ENCODE measurements around the gene SERPINI1. TPM values are rescaled to one million over a fixed set of nuclear protein-coding genes. Genes with fewer than 3 reads are reported as not detected.
"Not testable (repeated sequence)": the region's sequence is repeated elsewhere in the genome, so short reads cannot be mapped to it uniquely, and the experiment has no call there.

The SERPINI1 gene
- polyA plus RNA-seq, 4 donors = 39.6 to 54.0 (median 44.0) TPM

DNA sequence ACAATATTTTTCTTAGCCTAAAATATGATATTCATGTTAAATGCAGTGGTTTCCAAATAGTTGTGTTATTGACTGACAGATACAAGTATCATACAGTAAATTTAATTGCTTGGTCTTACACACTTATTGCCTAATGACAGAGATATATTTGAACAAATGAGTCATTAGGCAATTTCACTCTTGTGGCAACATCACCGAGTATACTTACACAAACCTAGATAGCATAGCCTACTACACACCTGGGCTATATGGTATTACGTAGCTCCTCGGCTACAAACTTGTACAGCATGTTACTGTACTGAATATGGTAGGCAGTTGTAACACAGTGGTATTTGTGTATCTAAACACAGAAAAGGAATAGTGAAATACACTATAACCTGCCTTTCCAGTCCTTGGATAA is 50.3 kb downstream of the SERPINI1 start:
- DNase-seq (ENCODE audit: low read depth in 4 of 4, low spot score in 2 of 4) = no peak

- no peak for DNase-seq (ENCODE audit: low read depth in 4 of 4, low spot score in 2 of 4)
These were observed 51.9 kb downstream of the SERPINI1 start for GRCh38 chr3:167787440-167787839.

- no peak for DNase-seq (ENCODE audit: low read depth in 4 of 4, low spot score in 2 of 4)
These were observed 62.9 kb downstream of the SERPINI1 start for GRCh38 chr3:167798443-167798842.

DNA sequence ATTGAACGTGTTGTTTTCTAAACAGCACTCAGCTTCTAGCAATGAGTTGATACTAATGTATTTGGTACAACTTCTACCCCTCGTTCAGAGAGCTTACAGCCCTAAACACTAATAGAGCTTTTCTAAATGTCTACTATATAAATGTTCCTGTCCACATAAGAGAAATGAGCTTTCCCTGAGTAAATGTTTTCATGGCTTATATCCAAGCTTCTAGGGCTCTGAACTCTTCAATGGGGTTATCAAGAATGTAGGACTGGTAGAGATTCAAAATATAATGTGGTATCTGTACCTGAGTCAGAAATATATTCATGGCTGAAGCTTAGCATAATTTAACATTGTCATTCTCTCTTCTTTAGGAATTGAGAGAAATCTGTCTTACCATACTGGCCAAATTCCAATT is 73.4 kb downstream of the SERPINI1 start:
- no peak for DNase-seq (ENCODE audit: low read depth in 4 of 4, low spot score in 2 of 4)

GRCh38 chr3:167810236-167810635 is 74.7 kb downstream of the SERPINI1 start:
- no peak for DNase-seq (ENCODE audit: low read depth in 4 of 4, low spot score in 2 of 4)

DNA sequence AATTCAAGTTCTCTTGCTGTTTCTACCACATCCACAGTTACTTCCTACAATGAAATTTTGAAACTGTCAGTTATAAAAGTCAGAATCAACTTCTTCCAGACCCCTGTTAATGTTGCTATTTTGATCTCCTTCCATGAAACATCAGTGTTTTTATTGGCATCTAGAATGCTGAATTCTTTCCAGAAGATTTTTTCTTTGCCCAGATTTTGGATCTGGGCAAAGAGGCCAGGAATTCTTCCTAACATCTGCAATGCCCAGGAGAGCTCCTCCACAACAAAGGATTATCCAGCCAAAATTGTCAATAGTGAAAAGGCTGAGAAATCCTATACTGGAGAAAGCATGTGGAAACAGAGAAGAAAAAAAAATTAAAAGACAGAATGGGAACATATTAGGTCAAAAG is 75.5 kb downstream of the SERPINI1 start:
- DNase-seq (ENCODE audit: low read depth in 4 of 4, low spot score in 2 of 4) = no peak

DNA sequence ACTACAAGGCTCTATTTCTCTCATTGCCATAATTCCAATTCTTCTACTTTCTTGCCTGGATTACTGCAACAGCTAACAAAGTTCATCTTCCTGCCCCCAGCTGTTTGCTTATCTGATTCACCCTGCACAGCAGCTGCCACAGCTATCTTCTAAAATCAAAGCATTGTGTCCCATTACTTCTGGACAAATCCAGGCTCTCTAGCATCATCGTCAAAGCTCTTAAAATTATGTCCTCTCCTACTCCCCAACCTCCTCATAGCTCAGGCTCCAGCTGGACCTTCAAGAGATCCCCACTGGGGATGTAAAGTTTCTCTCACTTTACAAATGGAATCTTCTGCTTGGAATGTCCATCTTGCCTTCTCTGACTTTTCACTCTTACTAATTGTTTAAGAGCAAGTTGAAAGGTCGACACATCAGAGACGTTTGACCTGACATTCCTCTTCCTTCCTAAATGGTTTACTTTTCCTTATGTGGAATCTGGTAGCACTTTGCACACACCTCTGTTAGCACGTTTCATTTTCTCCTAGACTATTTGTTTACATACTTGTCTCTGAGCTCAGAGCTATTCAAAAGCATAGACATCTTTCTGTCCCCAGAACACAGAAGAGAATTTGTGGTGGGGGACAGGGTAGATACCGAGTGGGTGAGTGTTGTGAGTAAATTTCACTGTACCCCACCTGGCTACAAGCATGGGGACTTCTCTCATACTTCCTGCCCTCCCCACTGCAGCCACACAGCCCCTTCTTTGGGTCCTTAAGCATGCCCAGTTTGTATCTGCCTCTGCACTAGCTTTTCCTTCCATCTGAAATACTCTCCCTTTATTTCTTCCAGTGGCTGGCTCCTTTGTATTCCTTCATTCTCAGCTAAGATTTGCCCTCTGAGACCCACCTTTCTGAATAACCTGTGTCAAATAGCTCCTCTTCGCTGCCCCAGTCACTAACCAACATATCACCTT is 77.9 kb downstream of the SERPINI1 start:
- DNase-seq (ENCODE audit: low read depth in 4 of 4, low spot score in 2 of 4) = no peak

- DNase-seq (ENCODE audit: low read depth in 4 of 4, low spot score in 2 of 4) = no peak
These were observed 79.0 kb downstream of the SERPINI1 start for GRCh38 chr3:167814441-167814951.

GRCh38 chr3:167816953-167817352 is 81.4 kb downstream of the SERPINI1 start:
- no peak for DNase-seq (ENCODE audit: low read depth in 4 of 4, low spot score in 2 of 4)

DNA sequence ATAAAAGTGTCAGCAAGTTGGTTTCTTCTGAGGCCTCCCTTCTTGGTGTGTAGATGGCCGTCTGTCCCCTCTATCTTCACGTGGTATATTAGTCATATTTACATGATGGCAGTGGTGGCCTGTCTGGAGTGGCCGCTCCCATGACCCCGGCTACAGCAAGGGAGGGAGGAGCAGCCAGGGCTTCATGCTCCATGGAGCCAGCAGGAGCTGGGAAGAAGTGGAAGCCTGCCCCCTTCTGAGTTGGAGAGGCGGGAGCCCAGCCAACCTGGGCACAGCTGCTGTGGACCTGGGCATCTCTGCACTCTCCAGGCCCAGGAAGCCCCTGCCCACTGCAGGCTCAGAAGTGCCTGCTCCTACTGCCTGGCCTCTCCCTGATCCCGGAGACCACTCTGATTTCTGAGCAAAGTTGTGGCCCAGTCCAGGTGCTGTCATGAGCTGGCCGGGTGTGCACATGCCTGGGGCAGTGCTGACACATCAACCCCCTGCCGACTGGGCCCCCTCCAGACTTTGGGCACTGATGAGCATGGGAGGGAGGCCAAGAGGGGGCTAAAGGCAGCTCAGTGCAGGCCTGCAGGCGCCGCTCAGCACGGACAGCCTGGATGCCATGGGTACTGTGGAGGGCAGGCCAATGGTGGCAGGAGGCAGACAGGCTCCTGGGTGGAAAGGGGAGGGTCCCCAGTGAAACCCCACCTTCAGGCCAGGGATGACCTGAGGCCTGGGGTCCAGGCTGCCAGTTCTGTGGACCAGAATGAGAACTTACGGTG is 84.8 kb downstream of the SERPINI1 start:
- no peak for DNase-seq (ENCODE audit: low read depth in 4 of 4, low spot score in 2 of 4)

DNA sequence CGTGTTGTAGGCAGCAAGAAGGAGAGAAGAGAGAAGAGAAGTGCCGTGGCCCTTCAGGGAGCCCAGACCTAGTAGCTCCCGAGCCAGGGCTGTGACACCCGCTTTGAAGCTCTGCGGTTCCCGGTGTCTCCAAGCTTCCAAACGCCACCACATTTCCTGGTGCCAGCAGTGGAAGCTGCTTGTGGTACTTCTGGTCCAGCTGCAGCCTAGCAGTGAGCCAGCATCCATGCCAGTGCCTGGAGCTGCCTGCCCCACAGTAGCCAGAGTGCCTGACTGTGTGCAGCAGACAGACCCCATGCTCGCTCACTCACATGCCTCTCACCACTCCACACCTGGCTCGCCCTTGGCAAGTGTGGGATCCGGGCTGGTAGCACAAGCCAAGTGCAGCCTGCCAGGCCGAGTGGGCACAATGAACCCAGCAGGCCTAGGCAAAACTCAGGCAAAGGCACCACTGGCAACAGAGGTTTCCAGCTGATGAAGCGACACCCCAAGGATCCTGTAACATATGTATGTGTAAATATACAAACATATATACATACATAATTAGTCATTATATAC is 85.8 kb downstream of the SERPINI1 start:
- DNase-seq (ENCODE audit: low read depth in 4 of 4, low spot score in 2 of 4) = no peak

- no peak for DNase-seq (ENCODE audit: low read depth in 4 of 4, low spot score in 2 of 4)
These were observed 88.2 kb downstream of the SERPINI1 start for GRCh38 chr3:167823738-167824137.

- not testable (repeated sequence) for DNase-seq (ENCODE audit: low read depth in 4 of 4, low spot score in 2 of 4)
These were observed 92.1 kb downstream of the SERPINI1 start for GRCh38 chr3:167827588-167827987.

- DNase-seq (ENCODE audit: low read depth in 4 of 4, low spot score in 2 of 4) = no peak
These were observed 93.5 kb downstream of the SERPINI1 start for GRCh38 chr3:167829071-167829470.

- no peak for DNase-seq (ENCODE audit: low read depth in 4 of 4, low spot score in 2 of 4)
These were observed 94.5 kb downstream of the SERPINI1 start for GRCh38 chr3:167830007-167830406.

DNA sequence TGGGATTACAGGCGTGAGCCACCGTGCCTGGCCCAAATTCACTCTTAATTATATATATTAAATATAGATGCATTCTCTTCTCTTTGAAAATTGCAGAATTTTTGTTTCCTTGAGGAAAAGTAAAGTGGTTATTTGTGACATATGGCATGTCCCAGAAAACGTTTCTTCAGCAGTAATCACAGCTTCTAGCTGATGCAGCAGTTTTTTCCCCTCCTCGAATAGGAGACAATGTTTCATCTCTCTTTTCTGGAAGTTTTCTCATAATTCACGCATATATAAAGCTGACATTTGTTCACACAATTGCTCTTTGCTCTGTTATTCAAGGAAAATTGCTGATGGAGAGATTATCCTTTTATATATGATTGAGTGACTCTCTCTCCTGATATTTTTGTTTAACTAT is 99.8 kb downstream of the SERPINI1 start:
- no peak for DNase-seq (ENCODE audit: low read depth in 4 of 4, low spot score in 2 of 4)

- DNase-seq (ENCODE audit: low read depth in 4 of 4, low spot score in 2 of 4) = no peak
These were observed 100.4 kb downstream of the SERPINI1 start for GRCh38 chr3:167835953-167836352.

DNA sequence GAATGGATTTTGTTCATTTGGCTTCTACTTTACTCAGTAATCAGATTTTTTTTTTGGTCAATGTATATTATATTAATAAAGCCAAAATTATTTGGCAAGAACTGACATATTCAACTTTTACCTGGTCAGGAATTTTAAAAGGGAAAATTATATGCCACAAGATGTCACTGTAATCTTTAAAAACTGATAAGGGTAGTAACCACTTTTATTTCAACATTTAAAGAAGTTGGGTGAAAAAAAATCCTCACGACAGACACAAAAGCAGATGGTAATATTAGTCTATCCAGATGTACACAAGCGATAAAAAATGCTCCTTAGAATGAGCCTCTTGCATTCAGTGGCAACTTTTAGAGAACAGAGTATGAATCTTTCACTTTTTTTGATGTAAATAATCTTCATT is 101.9 kb downstream of the SERPINI1 start:
- no peak for DNase-seq (ENCODE audit: low read depth in 4 of 4, low spot score in 2 of 4)

- no peak for DNase-seq (ENCODE audit: low read depth in 4 of 4, low spot score in 2 of 4)
These were observed 104.1 kb downstream of the SERPINI1 start for GRCh38 chr3:167839460-167840134.

- no peak for DNase-seq (ENCODE audit: low read depth in 4 of 4, low spot score in 2 of 4)
These were observed 104.7 kb downstream of the SERPINI1 start for GRCh38 chr3:167840247-167840646.

GRCh38 chr3:167843481-167843880 is 108.0 kb downstream of the SERPINI1 start:
- no peak for DNase-seq (ENCODE audit: low read depth in 4 of 4, low spot score in 2 of 4)

Measured in left renal cortex interstitium (tissue), 4 donors.